Activated B cell treated with CpG ODN at 0.5 μM for 24 hours (primary cell): Measurements from ENCODE around the gene MYCBP. TPM values are rescaled to one million over a fixed set of nuclear protein-coding genes. Genes with fewer than 3 reads are reported as not detected.

ENCODE experiments used
- ATAC-seq: fragments of 200-7000 bp; cut with Tn5 transposase; one replicate; pipeline ENCODE4 v1.10.0; 2021; ENCODE audit warnings: low read depth, mild to moderate bottlenecking, moderate library complexity
- CTCF ChIA-PET: fragments of 350-600 bp; sonication (Branson Sonifier 250); formaldehyde crosslinking; loops from one replicate; lab custom pipeline; 2021; ENCODE audit warnings: antibody characterized with exemption; lab: Charles Lee
- POLR2A ChIA-PET: fragments of 350-600 bp; sonication (Branson Sonifier 250); formaldehyde crosslinking; loops from one replicate; lab custom pipeline; 2021; ENCODE audit warnings: antibody characterized with exemption; lab: Charles Lee
- DNase-seq: peaks from one replicate; pipeline ENCODE4 v3.0.0; 2022
- H3K27ac Mint-ChIP-seq: one replicate; pipeline ENCODE4 v1.8.0; 2020; ENCODE audit warnings: mixed read lengths
- H3K27me3 Mint-ChIP-seq: one replicate; pipeline ENCODE4 v1.8.0; 2021; ENCODE audit warnings: mixed read lengths
- H3K36me3 Mint-ChIP-seq: one replicate; pipeline ENCODE4 v1.8.0; 2021; ENCODE audit warnings: low read depth, mixed read lengths
- H3K4me1 Mint-ChIP-seq: one replicate; pipeline ENCODE4 v1.8.0; 2021; ENCODE audit warnings: mixed read lengths
- H3K4me3 Mint-ChIP-seq: one replicate; pipeline ENCODE4 v1.8.0; 2020; ENCODE audit warnings: mild to moderate bottlenecking, mixed read lengths
- H3K9me3 Mint-ChIP-seq: one replicate; pipeline ENCODE4 v1.8.0; 2020; ENCODE audit warnings: mixed read lengths
- intact Hi-C: fragments of 100-400 bp; cut with micrococcal nuclease; formaldehyde crosslinking; loops from one replicate; pipeline ENCODE4 v1.15.1; 2024
- total RNA-seq: library from RNA; stranded (reverse); gene quantifications from 2 replicates; pipeline ENCODE4 v1.2.3, GENCODE V29; 2022
- TF ChIP-seq, protein P1 (sequence below): fragments of 200-600 bp; IDR thresholded peaks from one replicate; pipeline ENCODE4 v1.8.0; 2022; ENCODE audit warnings: antibody characterized with exemption, mild to moderate bottlenecking

Gene MYCBP, protein sequence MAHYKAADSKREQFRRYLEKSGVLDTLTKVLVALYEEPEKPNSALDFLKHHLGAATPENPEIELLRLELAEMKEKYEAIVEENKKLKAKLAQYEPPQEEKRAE
- total RNA-seq: 18.6 and 19.2 TPM in 2 replicates

DNA sequence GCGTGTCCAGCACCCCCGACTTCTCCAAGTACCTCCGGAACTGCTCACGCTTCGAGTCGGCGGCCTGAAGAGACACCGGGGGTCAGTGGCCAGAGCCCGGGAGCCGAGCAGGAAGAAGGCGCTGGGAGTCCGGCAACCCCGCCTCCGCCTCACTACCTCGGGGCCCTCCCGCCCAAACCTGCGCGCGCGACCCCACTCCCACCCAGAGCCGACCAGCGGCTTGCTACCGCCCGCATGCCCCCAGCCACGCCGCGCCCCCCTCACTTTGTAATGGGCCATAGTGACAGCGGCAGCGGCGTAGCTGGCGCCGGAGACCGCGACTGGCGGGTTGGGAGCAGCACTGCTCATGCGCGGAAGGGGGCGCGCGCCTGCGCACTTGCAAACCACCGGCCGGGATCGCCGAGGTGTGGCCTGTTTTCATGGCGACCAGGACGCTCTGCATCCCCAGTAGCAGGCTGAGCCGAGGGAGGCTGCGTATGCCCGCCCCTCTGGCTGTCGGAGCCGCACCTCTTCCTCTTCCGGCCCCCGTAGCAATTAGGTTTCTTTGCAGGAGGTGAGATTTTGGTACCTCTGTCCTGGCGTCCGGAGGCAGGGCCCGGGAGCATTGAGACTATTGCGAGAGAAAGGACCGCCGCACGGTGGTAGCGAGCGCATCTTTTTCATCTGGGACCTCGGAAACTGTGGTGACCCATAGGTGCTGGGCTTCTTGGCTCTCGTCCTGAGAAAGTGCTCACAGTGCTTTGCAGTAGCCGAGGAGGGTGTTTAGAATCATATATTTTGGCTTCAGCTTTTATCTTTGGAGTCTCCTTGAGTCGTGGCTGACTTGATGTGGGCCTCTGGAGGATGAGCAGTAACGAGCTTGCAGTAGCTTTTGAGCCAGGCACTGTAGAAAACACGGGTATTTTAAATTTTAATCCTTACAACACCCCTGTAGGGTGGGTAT, at the start of gene MYCBP:
Gene MYCBP, minus strand, starts transcription at position 322 of the 943 bp plus-strand sequence. Its CDS starts 43 bp downstream, at position 279.
- H3K36me3 Mint-ChIP-seq: peaks cover 4% of the 10 kb centered on the region
- ATAC-seq (peak; percentile 99), DNase-seq (peak; percentile 97)
- H3K27me3 Mint-ChIP-seq: no peaks in the 10 kb centered on the region
- intact Hi-C loops: loop anchor here (1.0 to 10.0 kb wide), 5 partner anchors 14 to 1181 kb away; partner anchors contain the start of genes AKIRIN1, CDCA8 and RRAGC
- H3K4me3 Mint-ChIP-seq: peak within 1 kb of the TSS; percentile 92
- POLR2A ChIA-PET: interaction anchor here (0.5 to 2.3 kb wide), 6 partner anchors 11 to 652 kb away, joined by 3 to 11 read pairs (median 8); partner anchors contain the start of genes NDUFS5 and RRAGC
- TF ChIP-seq, protein P1, sequence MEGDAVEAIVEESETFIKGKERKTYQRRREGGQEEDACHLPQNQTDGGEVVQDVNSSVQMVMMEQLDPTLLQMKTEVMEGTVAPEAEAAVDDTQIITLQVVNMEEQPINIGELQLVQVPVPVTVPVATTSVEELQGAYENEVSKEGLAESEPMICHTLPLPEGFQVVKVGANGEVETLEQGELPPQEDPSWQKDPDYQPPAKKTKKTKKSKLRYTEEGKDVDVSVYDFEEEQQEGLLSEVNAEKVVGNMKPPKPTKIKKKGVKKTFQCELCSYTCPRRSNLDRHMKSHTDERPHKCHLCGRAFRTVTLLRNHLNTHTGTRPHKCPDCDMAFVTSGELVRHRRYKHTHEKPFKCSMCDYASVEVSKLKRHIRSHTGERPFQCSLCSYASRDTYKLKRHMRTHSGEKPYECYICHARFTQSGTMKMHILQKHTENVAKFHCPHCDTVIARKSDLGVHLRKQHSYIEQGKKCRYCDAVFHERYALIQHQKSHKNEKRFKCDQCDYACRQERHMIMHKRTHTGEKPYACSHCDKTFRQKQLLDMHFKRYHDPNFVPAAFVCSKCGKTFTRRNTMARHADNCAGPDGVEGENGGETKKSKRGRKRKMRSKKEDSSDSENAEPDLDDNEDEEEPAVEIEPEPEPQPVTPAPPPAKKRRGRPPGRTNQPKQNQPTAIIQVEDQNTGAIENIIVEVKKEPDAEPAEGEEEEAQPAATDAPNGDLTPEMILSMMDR: no peak
- CTCF ChIA-PET: interaction anchor here (1.5 kb wide), 1 partner anchor 17 kb away, joined by 5 read pairs; no protein-coding TSS in a partner anchor
- peak within 1 kb of the TSS; percentile 83 for H3K27ac Mint-ChIP-seq
- no peaks in the 10 kb centered on the region for H3K9me3 Mint-ChIP-seq
- H3K4me1 Mint-ChIP-seq: peaks cover 23% of the 10 kb centered on the region

GRCh38 chr1:38919130-38919529, 46.0 kb upstream of the MYCBP start:
- H3K36me3 Mint-ChIP-seq: no peaks in the 10 kb centered on the region
- intact Hi-C loops: no loop called here
- no peaks in the 10 kb centered on the region for H3K4me1 Mint-ChIP-seq
- DNase-seq (no peak), ATAC-seq (no peak)
- no peaks in the 10 kb centered on the region for H3K9me3 Mint-ChIP-seq
- no peak overlapping the region for H3K4me3 Mint-ChIP-seq
- ChIA-PET CTCF (no interaction called here), POLR2A (no interaction called here)
- H3K27me3 Mint-ChIP-seq: no peaks in the 10 kb centered on the region
- TF ChIP-seq, protein P1: no peak
- H3K27ac Mint-ChIP-seq: no peak overlapping the region

DNA sequence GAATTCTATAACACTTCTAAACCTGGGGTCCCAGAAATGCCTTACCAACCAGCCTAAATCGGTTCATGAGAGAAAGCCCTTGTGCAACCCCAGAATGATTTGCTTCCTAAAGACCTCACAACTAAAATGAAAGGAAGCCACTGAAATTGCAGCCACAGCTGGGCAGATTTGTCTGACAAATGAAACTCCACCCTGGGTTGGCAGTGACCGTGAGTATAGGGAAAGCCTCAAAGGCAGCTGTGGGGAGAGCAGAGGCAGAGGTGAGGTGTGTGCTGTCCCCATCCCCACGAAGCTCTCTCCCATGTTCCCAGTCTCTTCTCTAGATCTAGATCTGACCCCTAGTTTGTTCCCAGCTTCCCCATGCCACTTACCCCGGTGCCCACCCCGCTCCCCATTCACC, 45.4 kb upstream of the MYCBP start:
- Mint-ChIP-seq H3K4me1 (no peaks in the 10 kb centered on the region), H3K36me3 (no peaks in the 10 kb centered on the region), H3K4me3 (no peak overlapping the region), H3K9me3 (no peaks in the 10 kb centered on the region), H3K27ac (no peak overlapping the region), H3K27me3 (no peaks in the 10 kb centered on the region)
- no peak for DNase-seq
- TF ChIP-seq, protein P1: no peak
- ChIA-PET CTCF (no interaction called here), POLR2A (no interaction called here)
- intact Hi-C loops: no loop called here
- ATAC-seq: no peak

GRCh38 chr1:38917772-38918171, 44.6 kb upstream of the MYCBP start:
- Mint-ChIP-seq H3K27me3 (no peaks in the 10 kb centered on the region), H3K9me3 (no peaks in the 10 kb centered on the region), H3K36me3 (no peaks in the 10 kb centered on the region), H3K27ac (no peak overlapping the region), H3K4me1 (no peaks in the 10 kb centered on the region), H3K4me3 (no peak overlapping the region)
- ATAC-seq (no peak), DNase-seq (no peak)
- TF ChIP-seq, protein P1: no peak
- ChIA-PET POLR2A (no interaction called here), CTCF (no interaction called here)
- intact Hi-C loops: no loop called here

GRCh38 chr1:38917337-38917736, 44.2 kb upstream of the MYCBP start:
- intact Hi-C loops: no loop called here
- H3K36me3 Mint-ChIP-seq: no peaks in the 10 kb centered on the region
- TF ChIP-seq, protein P1: no peak
- ChIA-PET CTCF (no interaction called here), POLR2A (interaction anchor here (0.6 kb wide), 1 partner anchor 95 kb away, joined by 5 read pairs; no protein-coding TSS in a partner anchor)
- ATAC-seq: no peak
- no peak overlapping the region for H3K27ac Mint-ChIP-seq
- no peaks in the 10 kb centered on the region for H3K4me1 Mint-ChIP-seq
- no peaks in the 10 kb centered on the region for H3K27me3 Mint-ChIP-seq
- no peak overlapping the region for H3K4me3 Mint-ChIP-seq
- no peaks in the 10 kb centered on the region for H3K9me3 Mint-ChIP-seq
- DNase-seq: no peak
